Mesenchymal stem cell (in vitro differentiated cells and primary cell): Measurements from ENCODE around the gene TTC1.

Experiments used
- DNase-seq: peaks from one replicate; pipeline ENCODE4 v3.0.0-alpha.2; 2013
- H2AFZ ChIP-seq: one replicate; pipeline ENCODE4 v1.6.1; 2013; ENCODE audit warnings: low read depth, mild to moderate bottlenecking, control low read depth, inconsistent platforms, low read length, moderate library complexity
- H2AK5ac ChIP-seq: 2 replicates; pipeline ENCODE4 v1.6.1; 2013; ENCODE audit warnings: low read length, moderate library complexity, mild to moderate bottlenecking, inconsistent platforms; ENCODE audit not compliant: severe bottlenecking
- H2BK120ac ChIP-seq: one replicate; pipeline ENCODE4 v1.6.1; 2013; ENCODE audit warnings: low read depth, mild to moderate bottlenecking, inconsistent platforms, low read length, moderate library complexity
- H2BK12ac ChIP-seq, 2 experiments: one replicate each; pipeline ENCODE4 v1.6.1; 2013; ENCODE audit warnings: inconsistent platforms in 2 of 2, low read length in 2 of 2, mild to moderate bottlenecking in 2 of 2, moderate library complexity in 2 of 2, control low read depth in 1 of 2
- H2BK15ac ChIP-seq: one replicate; pipeline ENCODE4 v1.6.1; 2013; ENCODE audit warnings: mild to moderate bottlenecking, low read depth, inconsistent platforms; ENCODE audit not compliant: poor library complexity, severe bottlenecking
- H2BK5ac ChIP-seq: 2 replicates; pipeline ENCODE4 v1.6.1; 2013; ENCODE audit warnings: low read depth, mild to moderate bottlenecking, low read length, control low read depth, inconsistent platforms; ENCODE audit not compliant: poor library complexity, severe bottlenecking
- H3K14ac ChIP-seq, 2 experiments: one replicate each; pipeline ENCODE4 v1.6.1; 2013; ENCODE audit warnings: inconsistent platforms in 2 of 2, low read length in 2 of 2, control low read depth in 1 of 2, mild to moderate bottlenecking in 1 of 2, moderate library complexity in 1 of 2
- H3K18ac ChIP-seq, 2 experiments: one replicate each; pipeline ENCODE4 v1.6.1; 2013; ENCODE audit warnings: inconsistent platforms in 2 of 2, low read length in 2 of 2, control low read depth in 1 of 2, low read depth in 1 of 2, mild to moderate bottlenecking in 1 of 2
- H3K23ac ChIP-seq, 2 experiments: one replicate each; pipeline ENCODE4 v1.6.1; 2013; ENCODE audit warnings: inconsistent platforms in 2 of 2, low read length in 2 of 2, mild to moderate bottlenecking in 2 of 2, moderate library complexity in 2 of 2, control low read depth in 1 of 2
- H3K27ac ChIP-seq: 2 replicates; pipeline ENCODE4 v1.5.1; 2013; ENCODE audit warnings: mild to moderate bottlenecking, moderate library complexity, low read length, control low read depth, inconsistent platforms; ENCODE audit not compliant: poor library complexity, severe bottlenecking
- H3K27me3 ChIP-seq, 2 experiments: 2 replicates each; pipeline versions ENCODE4 v1.6.1 to v1.7.0; 2013; ENCODE audit warnings: low read length in 2 of 2, mild to moderate bottlenecking in 2 of 2, moderate library complexity in 2 of 2, control low read depth in 1 of 2, inconsistent platforms in 1 of 2; ENCODE audit not compliant: control insufficient read depth in 1 of 2, insufficient read depth in 1 of 2
- H3K36me3 ChIP-seq, 2 experiments: 2 replicates each; pipeline versions ENCODE4 v1.6.1 to v1.7.0; 2013; ENCODE audit warnings: low read length in 2 of 2, control low read depth in 1 of 2, inconsistent platforms in 1 of 2, low read depth in 1 of 2, mild to moderate bottlenecking in 1 of 2; ENCODE audit not compliant: insufficient read depth in 2 of 2, control insufficient read depth in 1 of 2
- H3K4ac ChIP-seq, 2 experiments: one replicate each; pipeline ENCODE4 v1.6.1; 2013; ENCODE audit warnings: inconsistent platforms in 2 of 2, low read length in 2 of 2, mild to moderate bottlenecking in 2 of 2, moderate library complexity in 2 of 2, control low read depth in 1 of 2, low read depth in 1 of 2
- H3K4me1 ChIP-seq: 2 replicates; pipeline ENCODE4 v1.6.1; 2013; ENCODE audit warnings: low read depth, low read length, control low read depth; ENCODE audit not compliant: control insufficient read depth, insufficient read depth
- H3K4me2 ChIP-seq: 2 replicates; pipeline ENCODE4 v1.6.1; 2013; ENCODE audit warnings: low read length, mild to moderate bottlenecking, inconsistent platforms; ENCODE audit not compliant: poor library complexity, severe bottlenecking
- H3K4me3 ChIP-seq, 2 experiments: 2 replicates each; pipeline versions ENCODE4 v1.5.1 to v1.7.0; 2013; ENCODE audit warnings: low read length in 2 of 2, mild to moderate bottlenecking in 2 of 2, control low read depth in 1 of 2, low read depth in 1 of 2; ENCODE audit not compliant: insufficient read depth in 1 of 2
- H3K79me1 ChIP-seq: replicated peaks from 2 replicates; pipeline ENCODE4 v1.6.1; 2013; ENCODE audit warnings: mild to moderate bottlenecking, control low read depth, low read length, inconsistent platforms; ENCODE audit not compliant: poor library complexity, severe bottlenecking
- H3K9ac ChIP-seq: 2 replicates; pipeline ENCODE4 v1.7.0; 2013; ENCODE audit warnings: mild to moderate bottlenecking, low read length, moderate library complexity
- H3K9me3 ChIP-seq: 2 replicates; pipeline ENCODE4 v1.7.0; 2013; ENCODE audit warnings: mild to moderate bottlenecking, low read length; ENCODE audit not compliant: control insufficient read depth
- H4K8ac ChIP-seq: one replicate; pipeline ENCODE4 v1.6.1; 2013; ENCODE audit warnings: inconsistent platforms, mild to moderate bottlenecking, low read length, moderate library complexity
- H4K91ac ChIP-seq: one replicate; pipeline ENCODE4 v1.6.1; 2013; ENCODE audit warnings: mild to moderate bottlenecking, low read length, inconsistent platforms
- WGBS: methylation state at CpG from one replicate; pipeline ENCODE4 v1.1.7; 2013; ENCODE audit warnings: mixed read lengths; 5-methylcytosine and 5-hydroxymethylcytosine counted together

The TTC1 gene

DNA sequence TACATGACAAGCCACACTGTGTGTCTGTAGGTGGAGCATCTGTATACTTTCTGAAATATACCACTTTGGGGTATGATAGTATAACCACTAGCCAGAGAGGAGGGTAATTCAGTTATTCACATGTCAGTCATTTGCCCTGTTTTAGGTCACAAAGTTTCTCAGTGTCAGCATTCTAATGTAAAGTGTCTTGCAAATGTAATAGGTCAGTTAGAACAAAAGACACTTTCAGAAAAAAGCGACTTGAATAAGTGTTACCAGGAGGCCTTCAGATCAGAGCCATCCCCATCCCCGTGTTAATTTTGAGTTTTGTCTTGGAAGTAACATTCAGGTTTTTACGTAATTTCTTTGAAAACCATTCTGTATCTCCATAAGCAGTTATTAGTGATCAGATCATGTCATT lies 33.7 kb downstream of the TTC1 start:
- Histone ChIP-seq H3K14ac (no peak overlapping the region), H4K8ac (no peak overlapping the region), H2BK5ac (no peak overlapping the region), H3K4me1 (no peaks in the 10 kb centered on the region), H2BK12ac (no peak overlapping the region), H4K91ac (no peak overlapping the region), H3K27me3 (no peaks in the 10 kb centered on the region), H3K4ac (no peak overlapping the region), H3K4me2 (no peak overlapping the region), H3K18ac (no peak overlapping the region), H2BK120ac (no peak overlapping the region), H3K79me1 (peaks cover 3% of the 10 kb centered on the region), H3K23ac (no peak overlapping the region), H3K36me3 (peaks cover 13 to 52% of the 10 kb centered on the region in 2 experiments), H2AK5ac (no peak overlapping the region), H3K9ac (no peak overlapping the region), H2BK15ac (no peak overlapping the region), H3K9me3 (no peaks in the 10 kb centered on the region), H3K27ac (no peak overlapping the region), H3K4me3 (no peak overlapping the region), H2AFZ (no peak overlapping the region)
- DNase-seq, result no peak
- 85% methylated on average over 3 of the region's 3 CpGs for WGBS

DNA sequence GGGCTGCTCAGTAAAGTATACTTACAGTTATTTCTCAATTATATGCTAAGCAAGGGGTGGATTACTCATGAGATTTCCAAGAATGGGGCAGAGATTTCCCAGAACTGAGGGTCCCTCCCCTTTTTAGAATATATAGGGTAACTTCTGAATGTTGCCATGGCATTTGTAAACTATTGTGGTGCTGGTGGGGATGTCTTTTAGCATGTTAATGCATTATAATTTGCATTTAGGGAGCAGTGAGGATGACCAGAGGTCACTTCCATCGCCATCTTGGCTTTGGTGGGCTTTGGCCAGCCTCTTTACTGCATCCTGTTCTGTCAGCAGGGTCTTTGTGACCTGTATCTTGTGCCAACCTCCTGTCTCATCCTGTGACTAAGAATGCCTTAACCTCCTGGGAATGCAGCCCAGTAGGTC lies 35.5 kb downstream of the TTC1 start:
- Histone ChIP-seq H3K23ac (no peak overlapping the region), H3K4me2 (no peak overlapping the region), H2BK12ac (no peak overlapping the region), H2BK5ac (no peak overlapping the region), H4K91ac (no peak overlapping the region), H3K27me3 (no peaks in the 10 kb centered on the region), H3K9ac (no peak overlapping the region), H3K18ac (no peak overlapping the region), H3K4ac (no peak overlapping the region), H3K9me3 (no peaks in the 10 kb centered on the region), H3K14ac (no peak overlapping the region), H3K4me3 (no peak overlapping the region), H3K36me3 (peaks cover 13 to 42% of the 10 kb centered on the region in 2 experiments), H3K27ac (no peak overlapping the region), H2AFZ (no peak overlapping the region), H3K4me1 (no peaks in the 10 kb centered on the region), H4K8ac (no peak overlapping the region), H2BK120ac (no peak overlapping the region), H2BK15ac (no peak overlapping the region), H2AK5ac (no peak overlapping the region), H3K79me1 (peaks cover 7% of the 10 kb centered on the region)
- no peak for DNase-seq
- WGBS, result 82% methylated on average over 1 of the region's 1 CpG

DNA sequence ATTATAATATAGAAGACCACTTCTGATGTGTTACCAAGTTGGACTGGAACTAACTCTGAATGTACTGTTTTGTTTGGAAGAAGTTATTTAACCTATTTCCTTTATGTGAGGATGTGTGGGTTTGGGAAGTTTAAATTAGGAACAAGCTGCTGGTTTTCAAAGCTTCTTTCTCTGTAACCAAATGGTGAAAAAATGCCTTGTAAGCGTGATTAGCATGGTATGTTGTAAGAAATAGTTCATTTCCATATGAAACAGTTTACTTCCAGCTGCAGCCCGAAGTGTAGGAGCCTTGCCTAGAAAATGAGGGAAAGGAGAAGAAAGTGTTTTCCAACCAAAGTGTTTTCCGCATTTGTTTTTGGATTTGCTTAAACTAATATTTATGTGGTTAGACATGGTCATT lies 36.0 kb downstream of the TTC1 start:
- Histone ChIP-seq H3K9me3 (no peaks in the 10 kb centered on the region), H2AFZ (no peak overlapping the region), H4K8ac (no peak overlapping the region), H3K27ac (no peak overlapping the region), H3K27me3 (no peaks in the 10 kb centered on the region), H2BK12ac (no peak overlapping the region), H3K36me3 (peaks cover 18 to 43% of the 10 kb centered on the region in 2 experiments), H4K91ac (no peak overlapping the region), H3K4ac (no peak overlapping the region), H3K9ac (no peak overlapping the region), H2BK120ac (no peak overlapping the region), H2BK15ac (no peak overlapping the region), H3K4me1 (no peaks in the 10 kb centered on the region), H3K14ac (no peak overlapping the region), H2BK5ac (no peak overlapping the region), H3K23ac (no peak overlapping the region), H3K4me3 (no peak overlapping the region), H3K79me1 (peaks cover 7% of the 10 kb centered on the region), H2AK5ac (no peak overlapping the region), H3K18ac (no peak overlapping the region), H3K4me2 (no peak overlapping the region)
- 86% methylated on average over 2 of the region's 3 CpGs for WGBS
- DNase-seq, result no peak

DNA sequence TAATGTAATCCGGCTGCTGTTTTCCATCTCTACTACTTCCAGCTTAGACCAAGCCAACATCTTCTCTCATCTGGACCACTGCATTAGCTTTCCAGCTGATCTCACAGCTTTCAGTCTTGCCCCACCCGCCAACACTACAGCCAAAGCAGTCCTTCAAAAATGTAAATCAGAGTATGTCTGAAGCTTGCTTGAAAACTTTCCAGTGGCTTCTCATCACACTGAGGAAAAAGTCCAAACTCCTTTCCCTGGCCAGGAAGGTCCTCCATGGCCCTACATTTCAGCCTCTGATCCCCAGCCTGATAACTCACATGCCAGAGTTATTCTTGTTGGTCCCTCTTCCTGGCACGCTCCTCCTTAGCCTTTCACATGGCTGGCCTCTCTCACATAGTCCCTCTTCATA lies 38.5 kb downstream of the TTC1 start:
- peaks cover 7% of the 10 kb centered on the region for H3K79me1 ChIP-seq
- no peak overlapping the region for H4K91ac ChIP-seq
- 98% methylated on average over 3 of the region's 3 CpGs for WGBS
- H2BK5ac ChIP-seq, result no peak overlapping the region
- no peak for DNase-seq
- H3K9me3 ChIP-seq, result no peaks in the 10 kb centered on the region
- H3K23ac ChIP-seq, result no peak overlapping the region
- H3K36me3 ChIP-seq, result peaks cover 22 to 51% of the 10 kb centered on the region in 2 experiments
- H3K18ac ChIP-seq, result no peak overlapping the region
- no peaks in the 10 kb centered on the region for H3K27me3 ChIP-seq
- H2BK15ac ChIP-seq, result no peak overlapping the region
- no peak overlapping the region for H3K4me2 ChIP-seq
- peak overlapping the region; percentile 42 for H3K9ac ChIP-seq
- H3K4me1 ChIP-seq, result no peaks in the 10 kb centered on the region
- H3K4me3 ChIP-seq, result no peak overlapping the region
- H3K4ac ChIP-seq, result no peak overlapping the region
- no peak overlapping the region for H2BK12ac ChIP-seq
- H2BK120ac ChIP-seq, result no peak overlapping the region
- no peak overlapping the region for H2AK5ac ChIP-seq
- no peak overlapping the region for H2AFZ ChIP-seq
- H3K14ac ChIP-seq, result no peak overlapping the region
- H4K8ac ChIP-seq, result no peak overlapping the region
- no peak overlapping the region for H3K27ac ChIP-seq
